Stomach (tissue), 9 donors: ENCODE results near the gene PSMB5. TPM values are rescaled to one million over a fixed set of nuclear protein-coding genes. Genes with fewer than 3 reads are reported as not detected.

Experiments used
- DNase-seq, 2 donors: peaks; one replicate each; pipeline versions ENCODE4 v3.0.0 to v3.0.0-alpha.2; 2013 to 2019
- H3K27ac ChIP-seq, 5 donors: fragments of 200-600 bp in 4 of 5; sonication (generic) in 4 of 5; one replicate each; pipeline ENCODE4 v1.5.1; 2013 to 2019; ENCODE audit warnings: mild to moderate bottlenecking in 1 of 5, moderate library complexity in 1 of 5
- H3K27me3 ChIP-seq, 3 donors: fragments of 200-600 bp; sonication (generic); one replicate each; pipeline ENCODE4 v1.5.1; 2017 to 2019; ENCODE audit warnings: mixed run types in 1 of 3
- H3K36me3 ChIP-seq, 4 donors: fragments of 200-600 bp; sonication (generic); 1 replicate in 3 of 4; 2 replicates in 1 of 4; pipeline ENCODE4 v1.5.1; 2016 to 2019
- H3K4me1 ChIP-seq, 4 donors: fragments of 200-600 bp; sonication (generic); one replicate each; pipeline ENCODE4 v1.5.1; 2016 to 2019
- H3K4me3 ChIP-seq, 4 donors: fragments of 200-600 bp; sonication (generic) in 3 of 4; one replicate each; pipeline ENCODE4 v1.5.1; 2016 to 2019; ENCODE audit warnings: mild to moderate bottlenecking in 1 of 4
- H3K9me3 ChIP-seq, 4 donors: fragments of 200-600 bp; sonication (generic); one replicate each; pipeline ENCODE4 v1.5.1; 2016 to 2019
- CTCF ChIP-seq, 7 experiments: fragments of 450-650 bp in 4 of 7; fragments of 200-600 bp in 3 of 7; sonication (generic) in 3 of 7; IDR thresholded peaks; one replicate each; pipeline ENCODE4 v1.5.1; 2016 to 2019; ENCODE audit warnings: antibody characterized with exemption in 7 of 7, control low read depth in 2 of 7, mild to moderate bottlenecking in 1 of 7
- EP300 ChIP-seq: sonication (generic); formaldehyde crosslinking; IDR thresholded peaks from one replicate; pipeline ENCODE4 v1.6.1; 2017; ENCODE audit warnings: antibody characterized with exemption
- POLR2A ChIP-seq, 4 donors: fragments of 450-650 bp; IDR thresholded peaks; one replicate each; pipeline ENCODE4 v1.6.1; 2016; ENCODE audit warnings: antibody characterized with exemption in 4 of 4, control low read depth in 2 of 4, mild to moderate bottlenecking in 1 of 4, moderate library complexity in 1 of 4
- POLR2AphosphoS5 ChIP-seq, 3 donors: sonication (generic); formaldehyde crosslinking; IDR thresholded peaks; one replicate each; pipeline ENCODE4 v1.6.1; 2016; ENCODE audit warnings: antibody characterized with exemption in 3 of 3
- WGBS, 5 donors: extraction: QIAGEN DNeasy Blood & Tissue Kit in 3 of 5; methylation state at CpG; one replicate each; pipeline versions ENCODE4 v1.1.5 to v1.1.7; 2013 to 2018; 5-methylcytosine and 5-hydroxymethylcytosine counted together
- intact Hi-C: fragments of 100-400 bp; cut with DNase I; formaldehyde crosslinking; loops from one replicate; pipeline ENCODE4 v1.15.1; 2023; ENCODE audit warnings: low total_unique reads
- polyA plus RNA-seq, 3 donors: library from polyadenylated mRNA; stranded (reverse); fragments of 200-250 nt; gene quantifications; one replicate each; pipeline ENCODE4 v1.2.3, GENCODE V29; 2013
- total RNA-seq, 5 donors: library from RNA; depleted of rRNA; stranded (reverse); fragments of >200 nt; gene quantifications; one replicate each; pipeline versions ENCODE4 v1.1.0 to v1.2.3, GENCODE V29; 2014 to 2016
- donor health status: healthy with polysubstance abuse.
- donor health status: Bipolar disorder and iron deficiency.
- donor health status: healthy.

The PSMB5 gene
- total and polyA plus RNA-seq, 8 donors = 34.4 to 147 (median 92.6) TPM

GRCh38 chr14:23057757-23058653 lies 23.3 kb upstream of the PSMB5 start:
- TF ChIP-seq POLR2AphosphoS5 (IDR thresholded peaks at IDR 0.05) = peak in 2 of 3 donors; percentile 14 to 70
- peak in 6 of 7 experiments; percentile 75 to 95 (median 92) for TF ChIP-seq CTCF (IDR thresholded peaks at IDR 0.05)
- TF ChIP-seq EP300 = no peak
- TF ChIP-seq POLR2A (IDR thresholded peaks at IDR 0.05) = no peak
- Histone ChIP-seq H3K27me3 (no peaks in the 10 kb centered on the region), H3K27ac (peak overlapping the region; percentile 33 to 80 (median 71)), H3K9me3 (no peaks in the 10 kb centered on the region), H3K4me1 (peaks cover 22 to 50% (median 27%) of the 10 kb centered on the region in 4 donors), H3K4me3 (peak overlapping the region; percentile 66 to 87 (median 76)), H3K36me3 (peaks cover 40 to 47% (median 45%) of the 10 kb centered on the region in 4 donors)
- peak; percentile 88 to 96 for DNase-seq
- intact Hi-C loops = loop anchor here (2.0 kb wide), 1 partner anchor 71 kb away; no protein-coding TSS in a partner anchor
- 1 to 2% (median 1%) methylated on average over 21 to 51 of the region's 51 CpGs for WGBS, 5 donors

DNA sequence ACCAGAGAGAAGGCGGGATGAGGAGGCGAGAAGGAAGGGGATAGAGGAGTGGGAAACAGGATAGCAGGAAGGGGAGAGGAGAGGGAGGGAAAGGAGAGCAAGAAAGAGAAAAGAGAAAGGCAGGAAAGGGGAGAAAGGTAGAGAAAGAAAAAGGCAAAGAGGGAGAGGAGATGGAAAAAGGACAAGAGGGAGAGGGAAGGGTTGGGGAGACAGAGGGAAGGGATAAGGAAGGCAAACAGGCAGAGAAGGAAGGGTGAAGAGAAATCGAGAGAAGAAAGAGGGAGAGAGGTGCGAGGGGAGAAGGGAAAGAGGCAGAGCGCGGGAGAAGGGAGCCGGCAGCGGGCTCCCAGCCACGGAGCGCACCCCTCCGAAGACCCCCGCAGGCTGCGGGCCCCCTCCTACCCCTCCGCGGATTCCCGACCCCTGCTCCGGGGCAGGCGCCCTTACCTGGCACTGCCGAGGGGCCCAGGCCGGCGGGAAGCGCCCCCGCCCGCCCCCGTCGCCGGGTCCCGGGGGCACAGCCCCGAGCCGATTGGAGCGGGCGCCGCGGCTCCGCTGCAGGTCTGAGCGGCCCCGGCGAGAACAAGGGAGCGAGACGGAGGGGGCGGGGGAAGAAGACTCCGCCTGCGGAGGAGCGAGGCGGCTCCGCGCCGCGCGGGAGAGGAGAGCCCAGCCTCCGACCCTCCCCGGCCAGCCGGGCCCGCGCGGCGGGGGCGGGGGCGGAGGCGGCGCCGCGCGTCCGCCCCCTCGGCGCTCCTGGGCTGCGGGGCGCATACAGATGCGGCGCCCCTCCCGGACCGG lies 22.5 kb upstream of the PSMB5 start, which contains the start of gene CDH24:
Gene CDH24 (minus strand): TSS at position 565 of the 801 bp plus-strand sequence. CDS start 1,787 bp downstream, outside the sequence.
- 2 to 4% (median 3%) methylated on average over 37 to 65 of the region's 73 CpGs for WGBS, 5 donors
- peaks cover 31 to 38% (median 37%) of the 10 kb centered on the region in 4 donors for H3K36me3 ChIP-seq
- TF ChIP-seq CTCF (IDR thresholded peaks at IDR 0.05) (no peak), POLR2AphosphoS5 (IDR thresholded peaks at IDR 0.05) (no peak), POLR2A (IDR thresholded peaks at IDR 0.05) (no peak), EP300 (no peak)
- H3K9me3 ChIP-seq = no peaks in the 10 kb centered on the region
- H3K27ac ChIP-seq = peak within 1 kb of the TSS; percentile 33 to 80 (median 71)
- DNase-seq = peak; percentile 80 to 93
- peak within 1 kb of the TSS; percentile 66 to 87 (median 76) for H3K4me3 ChIP-seq
- intact Hi-C loops = no loop called here
- no peaks in the 10 kb centered on the region for H3K27me3 ChIP-seq
- peaks cover 17 to 41% (median 26%) of the 10 kb centered on the region in 4 donors for H3K4me1 ChIP-seq

DNA sequence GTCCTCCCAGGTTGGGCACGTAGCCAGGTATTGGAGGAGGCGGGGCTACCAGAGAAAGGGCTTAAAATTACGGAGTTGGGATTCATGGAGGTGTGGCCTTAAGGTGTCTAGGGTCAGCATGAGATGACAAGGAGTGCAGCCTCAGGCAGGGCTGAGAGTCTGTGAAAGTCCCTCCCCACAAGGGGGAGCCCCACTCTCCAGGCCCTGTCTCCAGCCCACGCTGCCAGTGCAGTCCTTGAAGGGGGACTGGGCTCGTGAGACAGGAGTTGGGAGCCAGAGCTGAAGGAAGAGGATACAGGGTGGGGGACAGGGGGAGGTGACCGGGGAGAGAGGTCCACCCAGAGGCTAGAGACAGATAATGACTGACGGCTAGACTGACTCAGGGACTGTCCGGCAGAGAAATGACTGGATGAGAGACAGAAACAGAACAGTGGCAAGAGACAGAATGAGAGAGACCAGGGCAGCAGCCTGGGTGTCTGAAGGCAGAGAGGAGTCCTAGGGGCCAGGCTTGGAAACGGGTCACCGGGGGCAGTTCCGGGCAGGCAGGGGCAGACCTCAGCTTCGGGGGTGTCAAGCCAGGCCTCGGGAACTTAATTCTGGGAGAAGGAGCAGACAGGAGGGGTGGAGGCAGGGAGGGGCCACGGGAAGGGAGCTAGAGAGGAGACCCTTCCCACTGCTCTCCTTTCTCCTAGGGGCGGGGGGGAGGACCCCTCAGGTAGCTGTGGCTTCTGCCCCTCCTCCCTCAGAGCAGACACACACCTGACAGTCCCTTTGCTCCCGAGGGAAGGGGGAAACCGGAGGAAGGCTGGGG lies 21.6 kb upstream of the PSMB5 start:
- no peak for TF ChIP-seq POLR2A (IDR thresholded peaks at IDR 0.05)
- TF ChIP-seq CTCF (IDR thresholded peaks at IDR 0.05) = peak in 5 of 7 experiments; percentile 42 to 72 (median 51)
- no peak for TF ChIP-seq EP300
- TF ChIP-seq POLR2AphosphoS5 (IDR thresholded peaks at IDR 0.05) = no peak
- Histone ChIP-seq H3K4me3 (peak overlapping the region; percentile 66 to 87 (median 76)), H3K4me1 (peaks cover 12 to 33% (median 23%) of the 10 kb centered on the region in 4 donors), H3K9me3 (no peaks in the 10 kb centered on the region), H3K27ac (peak overlapping the region in 2 of 5 donors; percentile 54 to 79), H3K27me3 (no peaks in the 10 kb centered on the region), H3K36me3 (peaks cover 27 to 30% (median 29%) of the 10 kb centered on the region in 4 donors)
- peak; percentile 75 to 83 for DNase-seq
- intact Hi-C loops = no loop called here
- WGBS, 5 donors = 4 to 9% (median 7%) methylated on average over 16 to 17 of the region's 17 CpGs
